PC-3 (cell line): ENCODE data around the gene MCFD2.

Experiments
- CTCF ChIP-seq: fragments of 300-600 bp; sonication (generic); conservative IDR thresholded peaks from 2 replicates; pipeline ENCODE4 v1.5.1; 2017; ENCODE audit warnings: antibody characterized with exemption, low read depth, mild to moderate bottlenecking, low read length
- EZH2 ChIP-seq: fragments of 300-600 bp; sonication (generic); IDR thresholded peaks from one replicate; pipeline ENCODE4 v1.6.1; 2017; ENCODE audit warnings: antibody characterized with exemption, mild to moderate bottlenecking, low read length; ENCODE audit not compliant: unreplicated experiment
- EZH2phosphoT487 ChIP-seq: fragments of 300-600 bp; sonication (generic); IDR thresholded peaks from 2 replicates; pipeline ENCODE4 v1.6.1; 2018; ENCODE audit warnings: mild to moderate bottlenecking, antibody characterized with exemption, low read length, borderline replicate concordance

GRCh38 chr2:46954951-46955571 lies 39.5 kb upstream of the MCFD2 start:
- TF ChIP-seq CTCF (no peak), EZH2 (no peak), EZH2phosphoT487 (no peak)
